H54 (cell line): ENCODE results near the gene TTC23L.
A peak's percentile ranks its signal among the peaks of the same experiment; 100 is the strongest.

Source experiments
- DNase-seq: peaks from one replicate; pipeline ENCODE4 v3.0.0; 2011; ENCODE audit warnings: low spot score, mixed read lengths; ENCODE audit not compliant: insufficient read length
- FAIRE-seq: peaks from 3 replicates; lab custom pipeline; 2011; peaks lifted over from hg19 to GRCh38; lab: Jason Lieb, UNC
- POLR2A ChIP-seq: IDR thresholded peaks from 2 replicates; pipeline ENCODE4 v1.6.1; 2011; ENCODE audit warnings: low read depth, mild to moderate bottlenecking, low read length

Gene TTC23L

GRCh38 chr5:34838785-34839714, at the start of gene TTC23L:
TTC23L (plus strand) TSS chr5:34839164; CDS start chr5:34840672, 1,508 bp downstream.
- peak; percentile 43 for FAIRE-seq
- DNase-seq = peak; percentile 85
- TF ChIP-seq POLR2A = peak; percentile 62

GRCh38 chr5:34789639-34790038, 49.3 kb upstream of the TTC23L start:
- no peak for DNase-seq

GRCh38 chr5:34790069-34790468, 48.9 kb upstream of the TTC23L start:
- FAIRE-seq (no peak), DNase-seq (no peak)
- TF ChIP-seq POLR2A = no peak

More at GRCh38 chr5:34789639-34790038, 49.3 kb upstream of the TTC23L start:
- TF ChIP-seq POLR2A = no peak
- FAIRE-seq = no peak

- DNase-seq = no peak
- no peak for FAIRE-seq
These were observed 47.2 kb upstream of the TTC23L start for GRCh38 chr5:34791761-34792244.

GRCh38 chr5:34802834-34803563, 36.0 kb upstream of the TTC23L start:
- no peak for DNase-seq
- no peak for TF ChIP-seq POLR2A
- FAIRE-seq = no peak

More at GRCh38 chr5:34791761-34792244, 47.2 kb upstream of the TTC23L start:
- TF ChIP-seq POLR2A = no peak

- DNase-seq = no peak
- no peak for FAIRE-seq
- no peak for TF ChIP-seq POLR2A
These were observed 34.8 kb upstream of the TTC23L start for GRCh38 chr5:34803974-34804732.

GRCh38 chr5:34804913-34805312, 34.1 kb upstream of the TTC23L start:
- FAIRE-seq (no peak), DNase-seq (no peak)
- no peak for TF ChIP-seq POLR2A

- DNase-seq (no peak), FAIRE-seq (no peak)
- no peak for TF ChIP-seq POLR2A
These were observed 32.4 kb upstream of the TTC23L start for GRCh38 chr5:34806532-34806931.

GRCh38 chr5:34811706-34812105, 27.3 kb upstream of the TTC23L start:
- DNase-seq (no peak), FAIRE-seq (no peak)
- TF ChIP-seq POLR2A = no peak

GRCh38 chr5:34813509-34813908, 25.5 kb upstream of the TTC23L start:
- FAIRE-seq = no peak
- DNase-seq = no peak
- no peak for TF ChIP-seq POLR2A

GRCh38 chr5:34817558-34818351, 21.2 kb upstream of the TTC23L start:
- no peak for TF ChIP-seq POLR2A
- DNase-seq (no peak), FAIRE-seq (peak; percentile 33)

GRCh38 chr5:34818717-34819116, 20.2 kb upstream of the TTC23L start:
- TF ChIP-seq POLR2A = no peak
- FAIRE-seq (peak; percentile 72), DNase-seq (no peak)

- TF ChIP-seq POLR2A = no peak
- FAIRE-seq (peak; percentile 27), DNase-seq (no peak)
These were observed 18.4 kb upstream of the TTC23L start for GRCh38 chr5:34820593-34820992.
